Measurements from ENCODE around the gene TPT1.
"Not testable (repeated sequence)": the region's sequence is repeated elsewhere in the genome, so short reads cannot be mapped to it uniquely, and the experiment has no call there.

TPT1 gene

DNA sequence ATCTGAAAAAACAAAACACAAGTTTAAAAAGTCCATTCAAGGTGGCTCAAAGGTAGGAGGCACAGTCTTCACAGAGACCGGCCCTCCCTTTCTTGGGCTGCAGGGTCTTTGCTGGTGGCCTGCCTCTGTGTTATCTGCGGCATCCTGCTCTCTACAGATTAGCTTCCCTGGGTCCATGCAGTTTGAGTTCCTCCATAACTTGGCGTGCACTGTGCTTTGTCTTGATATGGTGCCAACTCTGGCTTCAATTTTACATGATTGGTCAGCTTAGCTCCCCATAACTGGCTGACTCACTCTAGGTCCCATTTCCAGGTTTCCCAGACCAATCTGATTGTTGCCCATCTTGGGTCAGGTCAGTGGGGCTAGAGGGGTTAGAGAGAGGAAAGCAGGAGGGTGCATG, 41.8 kb downstream of the TPT1 start:
- no peak for DNase-seq

DNA sequence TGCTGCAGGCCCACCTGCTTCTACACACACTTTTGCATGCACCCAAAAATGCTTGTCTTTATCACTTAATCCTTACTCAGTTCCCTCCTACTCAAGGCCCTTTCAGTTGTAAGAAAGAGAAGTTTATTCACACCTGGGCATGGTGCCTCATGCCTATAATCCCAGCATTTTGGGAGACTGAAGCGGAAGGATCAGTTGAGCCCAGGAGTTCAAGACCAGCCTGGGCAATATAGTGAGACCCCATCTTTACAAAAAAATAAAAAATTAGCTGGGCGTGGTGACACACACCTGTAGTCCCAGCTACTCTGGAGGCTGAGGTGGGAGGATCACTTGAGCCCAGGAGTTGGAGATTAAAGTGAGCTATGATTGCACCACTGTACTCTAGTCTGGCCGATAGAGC, 42.4 kb downstream of the TPT1 start:
- not testable (repeated sequence) for DNase-seq

DNA sequence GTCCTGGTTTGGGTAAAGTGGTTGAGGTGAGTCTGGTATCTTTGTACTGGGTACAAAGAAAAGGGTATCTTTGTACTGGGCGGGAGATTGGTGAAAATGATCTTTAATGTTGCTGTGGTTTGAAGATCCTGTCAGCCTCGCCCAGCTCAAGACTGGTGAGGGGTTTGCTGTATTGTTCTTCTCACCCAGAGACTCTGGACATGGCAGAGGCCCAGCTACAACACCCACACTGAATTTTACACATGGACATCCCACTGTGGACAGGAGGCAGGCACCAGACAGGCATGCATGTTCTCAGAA, 42.8 kb downstream of the TPT1 start:
- no peak for DNase-seq

DNA sequence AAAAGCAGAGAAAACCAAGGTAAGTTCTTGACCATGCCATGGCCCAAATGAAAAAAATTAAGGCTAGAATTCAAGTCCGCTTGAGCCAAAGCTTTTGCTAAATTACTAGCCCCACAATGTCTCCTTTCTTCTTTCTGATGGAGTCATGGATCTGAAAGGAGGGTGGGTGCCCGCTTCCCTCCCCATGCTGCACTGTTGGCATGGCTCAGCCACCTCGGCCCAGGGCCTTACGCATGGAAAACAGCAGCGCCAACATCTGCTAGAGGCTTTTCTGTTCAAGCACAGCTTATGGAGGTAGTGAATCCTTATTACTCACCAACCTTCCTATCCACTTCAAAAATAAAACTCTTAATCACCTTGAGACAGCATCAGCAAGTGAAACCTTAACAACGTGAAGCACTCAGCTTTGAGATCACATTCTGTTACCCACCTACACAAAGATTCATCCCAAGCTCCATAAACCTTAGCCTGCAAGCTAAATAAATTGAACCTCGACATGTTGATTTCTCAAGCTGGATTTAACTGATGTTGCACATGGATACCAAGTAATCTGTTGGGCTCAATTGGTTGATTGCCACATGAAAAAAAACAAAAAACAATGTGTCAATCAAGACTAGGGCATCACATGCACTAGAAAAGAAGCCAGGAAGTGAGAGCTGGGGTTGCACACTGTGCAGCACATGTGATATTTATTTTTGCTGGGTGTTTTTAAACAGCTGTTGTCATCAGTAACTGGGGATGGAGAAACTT, 43.4 kb downstream of the TPT1 start:
- peak; percentile 17 for DNase-seq

DNA sequence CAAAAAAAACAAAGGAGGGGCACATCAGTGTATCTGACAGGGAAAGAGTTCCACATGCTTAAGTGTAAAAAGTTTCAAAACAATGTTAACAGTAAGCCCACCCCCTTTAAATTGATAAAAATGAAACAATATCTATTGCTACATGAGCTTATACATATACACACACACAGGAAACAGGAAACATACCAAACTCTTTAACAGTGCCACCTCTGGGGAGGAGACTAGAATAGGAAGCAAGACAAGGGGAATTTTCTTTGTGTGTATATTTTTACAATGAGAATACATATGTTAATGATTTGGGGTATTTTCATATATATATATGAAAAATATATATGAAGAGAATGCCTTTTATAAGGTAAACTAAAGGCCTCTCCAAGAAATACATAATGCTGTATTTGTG, 44.7 kb downstream of the TPT1 start:
- no peak for DNase-seq

DNA sequence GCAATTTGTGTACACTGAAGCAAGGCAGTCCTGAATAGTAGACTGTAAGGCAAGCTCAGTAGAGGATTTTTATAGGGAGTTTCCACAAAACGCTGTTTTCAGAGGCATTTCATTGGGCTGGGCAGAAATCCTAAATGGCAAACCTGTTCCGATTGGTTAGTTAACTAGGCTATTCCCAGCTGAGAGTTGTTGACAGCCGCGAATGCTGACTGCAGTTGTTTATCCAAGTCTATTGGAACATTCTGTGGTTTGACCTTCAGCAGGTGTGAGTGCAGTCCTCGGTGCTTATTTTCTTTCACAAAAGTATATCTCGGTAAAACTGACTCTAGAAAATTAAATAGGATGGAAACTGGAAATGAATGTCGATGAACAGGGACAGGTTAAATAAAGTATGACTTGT, 45.4 kb downstream of the TPT1 start:
- DNase-seq = no peak

DNA sequence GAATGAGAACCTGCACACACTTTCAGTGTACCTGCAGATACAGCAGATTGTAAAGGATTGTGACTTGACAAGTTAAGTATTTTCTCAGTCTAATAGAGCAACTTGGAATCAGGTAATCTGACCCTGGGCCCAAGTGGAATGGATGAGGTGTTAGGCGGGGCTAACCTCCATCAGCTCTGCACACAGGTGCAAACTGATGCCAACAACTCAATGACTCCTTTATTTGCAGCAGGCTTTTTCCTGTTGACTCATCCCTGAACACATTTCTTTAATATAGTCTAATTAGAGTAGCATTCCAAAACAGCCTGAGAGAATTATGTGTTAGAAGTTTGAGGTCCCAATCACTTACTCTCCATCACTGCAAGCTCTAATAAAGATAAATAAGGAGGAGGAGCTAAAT, 48.8 kb downstream of the TPT1 start:
- DNase-seq = no peak

DNA sequence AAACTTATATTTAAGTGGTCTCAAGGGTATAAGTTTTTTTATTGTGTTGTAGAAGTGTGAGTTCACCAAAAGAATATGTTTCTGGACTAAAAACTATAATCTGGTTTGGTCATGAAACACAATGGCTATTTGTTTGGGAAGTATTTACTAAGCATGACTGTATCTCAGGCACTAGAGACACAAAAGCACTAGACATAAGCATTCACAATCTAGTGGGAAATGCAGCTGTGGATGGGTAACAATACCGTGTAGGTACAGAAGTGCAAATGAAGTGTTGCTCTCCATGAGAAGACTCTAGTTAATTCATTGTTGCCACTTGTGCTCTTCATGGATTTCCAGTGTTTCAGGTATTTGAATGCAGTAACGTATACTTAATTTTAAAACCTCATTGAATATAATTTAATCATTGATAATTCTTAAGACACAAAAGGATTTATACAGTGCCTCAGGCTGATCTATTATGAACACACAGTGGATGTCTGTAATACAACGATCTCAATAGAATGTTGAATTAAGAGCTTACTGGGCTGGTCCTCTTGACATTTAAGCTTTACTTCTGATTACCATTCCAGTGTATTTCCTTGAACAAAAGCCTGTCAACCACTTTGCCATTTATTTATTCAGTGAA, 50.9 kb downstream of the TPT1 start:
- no peak for DNase-seq
